H1 (cell line): ENCODE data around the gene TXNL4B. TPM values are rescaled to one million over a fixed set of nuclear protein-coding genes. Genes with fewer than 3 reads are reported as not detected.

Experiments used
- BACH1 ChIP-seq: IDR thresholded peaks from 2 replicates; pipeline ENCODE4 v1.6.1; 2012; ENCODE audit warnings: low read length, improper control_type of control experiment
- CHD1 ChIP-seq: IDR thresholded peaks from 2 replicates; pipeline ENCODE4 v1.6.1; 2012; ENCODE audit warnings: low read depth, low read length, improper control_type of control experiment
- HDAC2 ChIP-seq, 2 experiments: fragments of 300-600 bp in 1 of 2; sonication (generic) in 1 of 2; IDR thresholded peaks; 2 replicates each; pipeline ENCODE4 v1.6.1; 2011 to 2012; ENCODE audit warnings: low read depth in 2 of 2, low read length in 2 of 2, mild to moderate bottlenecking in 2 of 2, moderate library complexity in 2 of 2, borderline replicate concordance in 1 of 2, inconsistent platforms in 1 of 2
- SRF ChIP-seq: IDR thresholded peaks from 2 replicates; pipeline ENCODE4 v1.6.1; 2011; ENCODE audit warnings: mild to moderate bottlenecking, low read depth, low read length, moderate library complexity
- SUZ12 ChIP-seq: fragments of 200-600 bp; sonication (generic); IDR thresholded peaks from 2 replicates; pipeline ENCODE4 v1.6.1; 2012; ENCODE audit warnings: mild to moderate bottlenecking, inconsistent platforms, low read length, moderate library complexity, mixed read lengths
- polyA plus RNA-seq, 7 experiments: library from polyadenylated mRNA; depleted of rRNA in 3 of 7; stranded (reverse) in 5 of 7; unstranded in 2 of 7; fragments of >200 nt in 5 of 7; fragments of 200-250 nt in 2 of 7; gene quantifications; 1 replicate in 5 of 7; 2 replicates in 1 of 7; 4 replicates in 1 of 7; pipeline versions ENCODE4 v1.2.1 to v1.2.3, GENCODE V29; 2011 to 2013; ENCODE audit warnings: missing spikeins in 2 of 7, mixed read lengths in 2 of 7
- total RNA-seq: library from RNA; stranded (reverse); fragmentation: NEBNext Ultra II Directional; extraction: Animal tissue kit (Norgen Biotek cat#: 25700); gene quantifications from 2 replicates; pipeline ENCODE4 v1.2.1, GENCODE V29; 2021

TXNL4B gene
- total and polyA plus RNA-seq, 2 of the 8 experiments (the other 6 are each of a cell fraction or from before 2014, with no cell fraction given), result 6.7 to 10.6 TPM

DNA sequence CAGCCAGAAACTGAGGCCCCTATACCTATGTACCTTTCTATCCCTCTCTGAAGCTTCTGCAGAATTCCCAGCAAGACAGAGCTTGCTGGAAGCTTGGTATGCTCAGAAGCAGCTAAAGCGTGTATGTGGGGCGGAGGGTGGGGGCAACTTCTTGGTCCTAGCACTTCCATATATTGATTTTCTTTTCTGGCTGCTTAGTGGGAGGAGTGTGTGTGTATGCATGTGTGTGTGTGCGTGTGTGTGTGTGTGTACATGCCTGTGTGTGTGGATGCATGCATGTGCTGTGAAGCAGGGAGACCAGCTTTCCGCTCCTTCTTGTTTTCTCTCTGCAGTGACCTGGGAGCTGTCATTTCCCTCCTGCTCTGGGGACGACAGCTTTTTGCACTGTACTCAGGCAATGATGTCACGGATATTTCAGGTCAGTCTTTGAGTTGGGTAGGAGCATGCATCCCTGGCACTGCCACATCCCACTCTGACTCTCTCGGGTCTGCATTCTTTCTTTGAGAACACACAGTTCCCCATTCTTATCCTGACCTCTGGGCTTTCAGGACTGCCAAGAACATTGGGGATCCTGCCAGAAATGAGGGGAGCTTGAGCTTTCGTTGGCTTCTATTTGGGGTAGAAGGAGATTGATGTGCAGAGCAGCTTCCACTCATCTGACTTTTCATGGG, 19.7 kb downstream of the TXNL4B start (continued):
- TF ChIP-seq BACH1 (no peak), SUZ12 (no peak), CHD1 (no peak), SRF (no peak), HDAC2 (IDR thresholded peaks at IDR 0.05; ENCODE audit: borderline replicate concordance in 1 of 2, low read depth in 2 of 2, low read length in 2 of 2) (no peak)
